HTERT RPE-1 (cell line): ENCODE data around the gene DYNC2H1.

Experiments used
- in situ Hi-C: fragments of 300-500 bp; cut with MboI; formaldehyde crosslinking; loops from 4 replicates; pipeline ENCODE4 v1.14.3; 2020; ENCODE audit warnings: low sequenced_read_pairs

Gene DYNC2H1

GRCh38 chr11:103448966-103449365, 339.7 kb downstream of the DYNC2H1 start:
- in situ Hi-C loops: no loop called here

- in situ Hi-C loops: no loop called here
Observed at GRCh38 chr11:103450241-103450640, 341.0 kb downstream of the DYNC2H1 start.

- in situ Hi-C loops: no loop called here
Observed at GRCh38 chr11:103453126-103453525, 343.9 kb downstream of the DYNC2H1 start.

- in situ Hi-C loops: no loop called here
Observed at GRCh38 chr11:103453915-103454709, 344.9 kb downstream of the DYNC2H1 start.

GRCh38 chr11:103464420-103464819, 355.2 kb downstream of the DYNC2H1 start:
- in situ Hi-C loops: no loop called here

GRCh38 chr11:103465555-103466140, 356.4 kb downstream of the DYNC2H1 start:
- in situ Hi-C loops: no loop called here

GRCh38 chr11:103471546-103471945, 362.3 kb downstream of the DYNC2H1 start:
- in situ Hi-C loops: no loop called here

- in situ Hi-C loops: no loop called here
Observed at GRCh38 chr11:103476874-103477273, 367.6 kb downstream of the DYNC2H1 start.

- in situ Hi-C loops: no loop called here
Observed at GRCh38 chr11:103480421-103480820, 371.2 kb downstream of the DYNC2H1 start.

GRCh38 chr11:103483996-103484395, 374.8 kb downstream of the DYNC2H1 start:
- in situ Hi-C loops: no loop called here

GRCh38 chr11:103484545-103484944, 375.3 kb downstream of the DYNC2H1 start:
- in situ Hi-C loops: no loop called here

- in situ Hi-C loops: no loop called here
Observed at GRCh38 chr11:103486604-103487003, 377.4 kb downstream of the DYNC2H1 start.

- in situ Hi-C loops: no loop called here
Observed at GRCh38 chr11:103487113-103487512, 377.9 kb downstream of the DYNC2H1 start.

GRCh38 chr11:103488031-103488461, 378.8 kb downstream of the DYNC2H1 start:
- in situ Hi-C loops: no loop called here

GRCh38 chr11:103488579-103488978, 379.4 kb downstream of the DYNC2H1 start:
- in situ Hi-C loops: no loop called here

- in situ Hi-C loops: no loop called here
Observed at GRCh38 chr11:103491777-103492176, 382.6 kb downstream of the DYNC2H1 start.

GRCh38 chr11:103494491-103494890, 385.3 kb downstream of the DYNC2H1 start:
- in situ Hi-C loops: no loop called here

GRCh38 chr11:103497268-103497667, 388.0 kb downstream of the DYNC2H1 start:
- in situ Hi-C loops: no loop called here

GRCh38 chr11:103499710-103500340, 390.6 kb downstream of the DYNC2H1 start:
- in situ Hi-C loops: no loop called here

GRCh38 chr11:103515283-103515682, 406.1 kb downstream of the DYNC2H1 start:
- in situ Hi-C loops: no loop called here

GRCh38 chr11:103520792-103521191, 411.6 kb downstream of the DYNC2H1 start:
- in situ Hi-C loops: no loop called here

GRCh38 chr11:103525069-103525468, 415.8 kb downstream of the DYNC2H1 start:
- in situ Hi-C loops: no loop called here
